SK-N-SH treated with all-trans-retinoic acid at 6 μM for 48 hours (cell line): ENCODE data around the gene RPGRIP1.

ENCODE experiments used
- ARNTL ChIP-seq: fragments of 450-650 bp; formaldehyde crosslinking; IDR thresholded peaks from 2 replicates; pipeline ENCODE4 v1.5.0; 2020; ENCODE audit warnings: low read depth, mild to moderate bottlenecking, moderate library complexity, borderline replicate concordance
- CSDC2 ChIP-seq: fragments of 250-450 bp; sonication (Bioruptor Pico); IDR thresholded peaks from 2 replicates; pipeline ENCODE4 v1.5.0; 2020; ENCODE audit warnings: mild to moderate bottlenecking, moderate library complexity
- RARB ChIP-seq: fragments of 250-450 bp; sonication (Bioruptor Pico); IDR thresholded peaks from 2 replicates; pipeline ENCODE4 v1.8.0; 2021; ENCODE audit warnings: mild to moderate bottlenecking, moderate library complexity
- TOX ChIP-seq: fragments of 250-450 bp; sonication (Bioruptor Pico); IDR thresholded peaks from 2 replicates; pipeline ENCODE4 v1.8.0; 2021; ENCODE audit warnings: mild to moderate bottlenecking, moderate library complexity, borderline replicate concordance
- ZC3H10 ChIP-seq: fragments of 250-450 bp; sonication (Bioruptor Pico); IDR thresholded peaks from 2 replicates; pipeline ENCODE4 v1.5.1; 2021; ENCODE audit warnings: mild to moderate bottlenecking, moderate library complexity
- ZFP3 ChIP-seq: fragments of 250-450 bp; sonication (Bioruptor Pico); IDR thresholded peaks from 2 replicates; pipeline ENCODE4 v1.5.0; 2020; ENCODE audit warnings: mild to moderate bottlenecking, moderate library complexity
- ZNF70 ChIP-seq: fragments of 450-650 bp; formaldehyde crosslinking; IDR thresholded peaks from 2 replicates; pipeline ENCODE4 v1.5.0; 2020; ENCODE audit warnings: mild to moderate bottlenecking, moderate library complexity
- ZNF8 ChIP-seq: fragments of 450-650 bp; formaldehyde crosslinking; IDR thresholded peaks from 2 replicates; pipeline ENCODE4 v1.5.0; 2020; ENCODE audit warnings: mild to moderate bottlenecking, moderate library complexity

DNA sequence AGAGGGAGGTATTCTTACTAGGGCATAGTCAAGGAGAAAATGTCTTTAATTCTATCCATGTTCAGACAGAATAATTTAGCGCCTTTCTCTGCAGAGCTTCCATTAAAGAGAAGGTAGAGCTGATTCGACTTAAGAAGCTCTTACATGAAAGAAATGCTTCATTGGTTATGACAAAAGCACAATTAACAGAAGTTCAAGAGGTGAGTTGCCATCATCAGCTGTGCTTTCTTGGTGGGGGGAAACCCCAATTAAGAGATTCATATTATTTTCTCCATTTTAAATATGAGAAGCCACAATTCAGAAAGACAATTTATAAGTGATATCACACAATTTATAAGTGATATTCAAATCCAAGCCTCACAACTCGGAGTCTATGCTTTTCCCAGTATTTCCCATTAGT lies 27.8 kb downstream of the RPGRIP1 start:
- TF ChIP-seq CSDC2 (no peak), ZNF70 (CRISPR knock-in tag) (no peak), ARNTL (CRISPR knock-in tag) (no peak), ZFP3 (CRISPR knock-in tag) (no peak), TOX (no peak), ZNF8 (no peak), RARB (CRISPR knock-in tag) (no peak), ZC3H10 (CRISPR knock-in tag) (no peak)
